SK-N-MC (cell line): ENCODE results near the gene IWS1.
A peak's percentile ranks its signal among the peaks of the same experiment; 100 is the strongest.
"Not testable (repeated sequence)": the region's sequence is repeated elsewhere in the genome, so short reads cannot be mapped to it uniquely, and the experiment has no call there.

Source experiments
- DNase-seq: peaks from one replicate; pipeline ENCODE4 v3.0.0-alpha.2; 2011; ENCODE audit warnings: low read depth, low spot score
- H3K27ac ChIP-seq: fragments of 200-600 bp; sonication (generic); 2 replicates; pipeline ENCODE4 v1.5.1; 2016; ENCODE audit warnings: mixed run types
- H3K36me3 ChIP-seq: fragments of 200-600 bp; sonication (generic); 2 replicates; pipeline ENCODE4 v1.6.1; 2017; ENCODE audit warnings: antibody characterized with exemption, low read length, mixed read lengths; ENCODE audit not compliant: insufficient read depth
- H3K4me3 ChIP-seq: fragments of 200-600 bp; sonication (generic); 2 replicates; pipeline ENCODE4 v1.5.1; 2016
- H3K9ac ChIP-seq: fragments of 200-600 bp; sonication (generic); 2 replicates; pipeline ENCODE4 v1.8.0; 2017; ENCODE audit warnings: mixed run types, mixed read lengths; ENCODE audit not compliant: insufficient read length
- H3K9me3 ChIP-seq: fragments of 200-600 bp; sonication (generic); 2 replicates; pipeline ENCODE4 v1.6.1; 2017; ENCODE audit warnings: low read depth, mild to moderate bottlenecking, antibody characterized with exemption, low read length, moderate library complexity, mixed read lengths
- EZH2 ChIP-seq: fragments of 200-600 bp; sonication (generic); IDR thresholded peaks from one replicate; pipeline ENCODE4 v1.6.1; 2017; ENCODE audit warnings: antibody characterized with exemption
- FOXP2 ChIP-seq: optimal IDR thresholded peaks from 2 replicates; pipeline ENCODE3; 2011; ENCODE audit warnings: mild to moderate bottlenecking, moderate library complexity; ENCODE audit not compliant: insufficient read depth; ENCODE audit errors: extremely low read length, control extremely low read depth
- POLR2AphosphoS5 ChIP-seq: IDR thresholded peaks from 2 replicates; pipeline ENCODE4 v1.6.1; 2012; ENCODE audit warnings: mild to moderate bottlenecking, low read depth, low read length, borderline replicate concordance

The IWS1 gene

GRCh38 chr2:127453013-127453391, 73.3 kb downstream of the IWS1 start:
- Histone ChIP-seq H3K27ac (no peak overlapping the region), H3K36me3 (no peaks in the 10 kb centered on the region), H3K4me3 (no peak overlapping the region), H3K9me3 (no peaks in the 10 kb centered on the region), H3K9ac (no peak overlapping the region)
- DNase-seq: no peak
- no peak for TF ChIP-seq POLR2AphosphoS5

DNA sequence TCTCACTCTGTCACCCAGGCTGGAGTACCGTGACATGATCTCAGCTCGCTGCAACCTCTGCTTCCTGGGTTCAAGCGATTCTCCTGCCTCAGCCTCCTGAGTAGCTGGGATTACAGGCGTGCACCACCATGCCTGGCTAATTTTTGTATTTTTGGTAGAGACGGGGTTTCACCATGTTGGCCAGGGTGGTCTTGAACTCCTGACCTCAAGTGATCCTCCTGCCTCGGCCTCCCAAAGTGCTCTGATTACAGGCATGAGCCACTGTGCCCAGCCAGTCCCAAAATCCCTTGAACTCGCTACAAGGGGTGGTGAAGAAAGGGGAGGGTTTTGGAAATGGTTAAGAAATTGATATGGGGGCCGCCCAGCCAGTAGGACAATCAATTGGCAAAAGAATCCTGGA, 73.9 kb downstream of the IWS1 start:
- H3K36me3 ChIP-seq, DNase-seq, H3K9me3 ChIP-seq, H3K4me3 ChIP-seq, H3K9ac ChIP-seq, H3K27ac ChIP-seq: not testable (repeated sequence)

GRCh38 chr2:127451981-127452380, 74.3 kb downstream of the IWS1 start:
- Histone ChIP-seq H3K9me3 (no peaks in the 10 kb centered on the region), H3K36me3 (no peaks in the 10 kb centered on the region), H3K9ac (no peak overlapping the region), H3K27ac (no peak overlapping the region), H3K4me3 (no peak overlapping the region)
- TF ChIP-seq EZH2 (no peak), POLR2AphosphoS5 (no peak), FOXP2 (no peak)
- no peak for DNase-seq

GRCh38 chr2:127449898-127450297, 76.4 kb downstream of the IWS1 start:
- no peak for DNase-seq
- H3K9ac ChIP-seq: no peak overlapping the region
- H3K36me3 ChIP-seq: no peaks in the 10 kb centered on the region
- H3K4me3 ChIP-seq: no peak overlapping the region
- 0 out of 2 replicates have a peak, but pooled peaks cover 4% of the 10 kb centered on the region for H3K9me3 ChIP-seq
- TF ChIP-seq POLR2AphosphoS5 (no peak), EZH2 (no peak), FOXP2 (no peak)
- peak overlapping the region; percentile 38 for H3K27ac ChIP-seq

DNA sequence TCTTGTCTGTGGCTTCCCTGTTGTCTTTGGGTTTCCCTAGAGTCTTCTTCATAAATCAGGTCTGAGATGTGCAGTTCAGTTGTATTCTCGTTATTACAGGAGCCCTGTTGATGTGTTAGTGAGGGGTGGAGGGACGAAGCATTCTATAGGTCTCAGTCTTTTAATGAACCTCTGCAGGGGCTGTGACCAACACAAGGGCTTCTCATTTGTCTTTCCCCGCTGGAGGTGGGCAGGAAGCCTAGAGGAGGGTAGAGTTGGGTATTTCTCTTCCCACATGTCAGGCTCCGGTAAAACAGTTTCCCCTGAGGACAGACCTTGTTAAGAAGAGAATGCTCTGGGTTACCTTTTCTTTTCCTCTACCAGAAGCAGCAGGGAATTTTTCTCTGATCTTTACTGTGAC, 76.9 kb downstream of the IWS1 start:
- no peak for DNase-seq
- Histone ChIP-seq H3K4me3 (no peak overlapping the region), H3K27ac (peak overlapping the region; percentile 38), H3K36me3 (no peaks in the 10 kb centered on the region), H3K9ac (no peak overlapping the region), H3K9me3 (0 out of 2 replicates have a peak, but pooled peaks cover 8% of the 10 kb centered on the region)
- TF ChIP-seq EZH2: no peak
- no peak for TF ChIP-seq POLR2AphosphoS5
- no peak for TF ChIP-seq FOXP2

GRCh38 chr2:127448526-127448925, 77.8 kb downstream of the IWS1 start:
- H3K9me3 ChIP-seq: 0 out of 2 replicates have a peak, but pooled peaks cover 8% of the 10 kb centered on the region

DNA sequence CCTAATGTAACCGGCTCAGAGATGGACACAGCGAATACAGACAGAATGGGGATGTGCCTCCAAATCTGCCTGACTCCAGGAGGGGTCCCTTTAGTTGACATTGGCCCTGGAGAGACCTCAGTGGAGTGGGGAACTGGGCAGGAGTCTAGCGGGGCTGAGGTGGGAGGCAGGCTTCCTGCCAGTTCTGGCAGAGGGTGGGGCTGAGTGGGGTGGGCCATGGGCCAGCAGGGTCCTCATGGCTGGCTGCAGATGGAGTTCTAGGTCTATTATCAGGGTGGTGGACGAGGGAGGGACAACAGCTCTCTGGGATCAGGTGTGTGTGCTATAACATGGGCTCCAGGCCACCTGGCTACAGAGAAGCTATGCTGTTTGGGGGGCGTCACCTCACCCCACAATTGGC, 86.9 kb downstream of the IWS1 start:
- H3K9ac ChIP-seq: no peak overlapping the region
- no peak for DNase-seq
- H3K36me3 ChIP-seq: no peaks in the 10 kb centered on the region
- H3K27ac ChIP-seq: no peak overlapping the region
- no peak overlapping the region for H3K4me3 ChIP-seq
- no peak for TF ChIP-seq POLR2AphosphoS5
- no peak for TF ChIP-seq EZH2
- TF ChIP-seq FOXP2: no peak
- no peaks in the 10 kb centered on the region for H3K9me3 ChIP-seq

More at GRCh38 chr2:127448526-127448925, 77.8 kb downstream of the IWS1 start:
- DNase-seq: no peak
- Histone ChIP-seq H3K4me3 (no peak overlapping the region), H3K9ac (no peak overlapping the region), H3K36me3 (no peaks in the 10 kb centered on the region), H3K27ac (no peak overlapping the region)
- TF ChIP-seq EZH2 (no peak), POLR2AphosphoS5 (no peak), FOXP2 (no peak)

DNA sequence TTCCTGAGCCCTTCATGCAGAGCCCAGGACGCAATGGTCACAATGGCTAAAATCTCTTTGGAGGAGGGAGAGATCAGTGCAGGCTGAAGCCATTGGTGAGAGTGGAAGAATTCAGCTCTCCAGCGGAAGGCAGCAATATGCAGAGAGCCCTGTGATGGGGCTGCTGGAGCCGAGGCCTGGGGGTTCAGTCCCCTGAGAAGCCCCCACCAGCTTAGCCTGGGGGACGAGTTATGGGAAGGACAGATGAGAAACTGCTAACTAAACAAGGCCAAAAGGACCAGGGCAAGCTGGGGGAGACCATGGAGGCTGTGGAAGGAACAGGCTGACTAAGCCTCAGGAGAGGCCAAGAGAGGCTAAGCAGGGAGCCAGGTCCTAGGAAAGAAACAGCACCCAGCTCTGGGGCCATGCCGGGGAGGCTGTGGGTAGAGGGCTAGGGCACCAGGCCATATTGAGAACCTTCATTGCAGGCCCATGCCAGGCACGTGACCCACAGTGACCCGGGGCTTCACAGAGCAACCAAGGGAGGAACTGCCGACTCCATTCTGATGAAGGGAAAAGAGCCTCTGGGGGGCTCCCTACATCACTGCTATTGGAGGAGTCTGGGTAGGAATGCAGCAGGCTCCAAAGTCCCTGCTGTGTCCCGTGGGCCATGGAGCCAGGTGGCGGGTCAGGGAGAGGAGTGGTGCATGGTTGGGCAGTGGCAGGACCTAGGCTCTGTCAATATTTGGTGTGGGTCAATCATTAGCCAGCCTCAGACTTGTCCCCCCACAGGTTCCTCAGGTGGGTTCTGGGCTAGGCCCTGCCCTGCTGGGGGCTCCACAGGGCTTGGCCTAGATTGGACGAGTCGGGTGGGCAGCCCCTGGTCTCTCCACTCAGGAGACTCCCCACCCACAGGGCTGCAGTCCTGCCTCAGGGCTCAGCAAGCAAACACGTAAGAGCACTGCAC, 88.2 kb downstream of the IWS1 start:
- H3K9ac ChIP-seq: no peak overlapping the region
- DNase-seq: no peak
- no peak overlapping the region for H3K4me3 ChIP-seq
- no peak for TF ChIP-seq EZH2
- TF ChIP-seq FOXP2: no peak
- no peak for TF ChIP-seq POLR2AphosphoS5
- no peak overlapping the region for H3K27ac ChIP-seq
- no peaks in the 10 kb centered on the region for H3K36me3 ChIP-seq
- H3K9me3 ChIP-seq: no peaks in the 10 kb centered on the region

GRCh38 chr2:127437056-127437455, 89.2 kb downstream of the IWS1 start:
- TF ChIP-seq FOXP2 (no peak), EZH2 (no peak), POLR2AphosphoS5 (no peak)
- Histone ChIP-seq H3K27ac (no peak overlapping the region), H3K9ac (no peak overlapping the region), H3K36me3 (no peaks in the 10 kb centered on the region), H3K9me3 (no peaks in the 10 kb centered on the region), H3K4me3 (no peak overlapping the region)
- DNase-seq: no peak
